ENCODE data around the gene DLGAP3. TPM values are rescaled to one million over a fixed set of nuclear protein-coding genes. Genes with fewer than 3 reads are reported as not detected.

Gene DLGAP3
- total and polyA plus RNA-seq, 5 donors from 2014 or later, result 0.11 to 1.2 (median 0.21) TPM

DNA sequence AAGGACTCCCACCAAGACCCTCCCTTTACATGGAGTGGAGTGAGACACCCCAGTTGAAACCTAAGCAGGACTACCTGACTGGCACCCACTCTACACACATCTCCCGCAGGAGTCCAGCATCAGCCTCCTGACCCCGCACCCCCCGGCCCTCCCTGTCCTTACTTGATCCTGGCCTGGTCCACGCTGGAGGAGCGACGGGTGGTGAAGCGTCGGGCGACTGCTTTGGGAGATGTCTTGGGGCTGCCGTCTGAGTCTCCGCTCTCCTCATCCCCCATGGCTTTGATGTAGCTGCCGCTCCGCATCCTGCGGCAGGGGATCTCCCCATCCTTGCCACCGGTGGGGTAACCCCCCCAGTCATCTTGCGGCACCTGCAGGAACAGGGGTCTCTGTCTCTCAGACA lies 29.5 kb downstream of the DLGAP3 start:
- H3K27me3 Mint-ChIP-seq, result peaks cover 5% of the 10 kb centered on the region
- no peak overlapping the region for H3K27ac Mint-ChIP-seq
- no peaks in the 10 kb centered on the region for H3K4me1 ChIP-seq (ENCODE audit: control insufficient read depth, insufficient read depth, low read length, poor library complexity, severe bottlenecking)
- no peak for DNase-seq
- no peak overlapping the region for H3K4me3 Mint-ChIP-seq
- H3K4me1 Mint-ChIP-seq, result no peaks in the 10 kb centered on the region
- H3K9me3 Mint-ChIP-seq, result peaks cover 0 to 5% (median 0%) of the 10 kb centered on the region in 7 donors
- no peaks in the 10 kb centered on the region for H3K36me3 ChIP-seq (ENCODE audit: control insufficient read depth, insufficient read depth, low read length)
- no peaks in the 10 kb centered on the region for H3K9me3 ChIP-seq (ENCODE audit: control insufficient read depth in 2 of 2, low read length in 2 of 2)
- H3K27me3 ChIP-seq (ENCODE audit: control insufficient read depth, insufficient read depth, low read length), result no peaks in the 10 kb centered on the region
- no peak for ATAC-seq (ENCODE audit: low read depth in 2 of 2)
- no peaks in the 10 kb centered on the region for H3K36me3 Mint-ChIP-seq
- H3K4me3 ChIP-seq (ENCODE audit: low read depth, low read length), result no peak overlapping the region
- no peak overlapping the region for H3K27ac ChIP-seq (ENCODE audit: insufficient read depth, low read length, poor library complexity, severe bottlenecking)

DNA sequence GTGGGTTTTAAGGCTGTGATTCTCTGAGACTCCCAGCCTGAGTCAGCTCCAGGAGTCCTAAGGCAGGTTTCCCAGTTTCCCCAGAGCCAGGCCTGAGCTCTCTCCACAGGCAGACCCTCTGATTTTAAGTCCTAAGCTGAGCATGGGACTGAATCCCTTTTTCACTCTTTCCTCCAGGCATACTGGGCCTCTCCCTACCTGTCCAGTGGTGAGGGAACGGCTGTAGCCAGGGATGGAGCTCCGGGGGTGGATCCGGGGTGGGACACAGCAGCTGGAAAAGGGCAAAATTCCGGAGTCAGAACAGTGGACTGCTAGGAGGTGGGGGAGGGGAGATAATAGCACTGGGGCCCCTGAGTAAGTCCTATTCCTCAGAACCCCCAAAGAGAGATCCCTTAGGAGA lies 30.0 kb downstream of the DLGAP3 start:
- H3K9me3 ChIP-seq (ENCODE audit: control insufficient read depth in 2 of 2, low read length in 2 of 2), result no peaks in the 10 kb centered on the region
- Mint-ChIP-seq H3K27me3 (peaks cover 5% of the 10 kb centered on the region), H3K4me1 (no peaks in the 10 kb centered on the region), H3K36me3 (no peaks in the 10 kb centered on the region), H3K27ac (no peak overlapping the region), H3K4me3 (no peak overlapping the region), H3K9me3 (peaks cover 0 to 5% (median 0%) of the 10 kb centered on the region in 7 donors)
- H3K4me3 ChIP-seq (ENCODE audit: low read depth, low read length), result no peak overlapping the region
- no peaks in the 10 kb centered on the region for H3K4me1 ChIP-seq (ENCODE audit: control insufficient read depth, insufficient read depth, low read length, poor library complexity, severe bottlenecking)
- ATAC-seq (ENCODE audit: low read depth in 2 of 2) (no peak), DNase-seq (no peak)
- H3K27ac ChIP-seq (ENCODE audit: insufficient read depth, low read length, poor library complexity, severe bottlenecking), result no peak overlapping the region
- no peaks in the 10 kb centered on the region for H3K27me3 ChIP-seq (ENCODE audit: control insufficient read depth, insufficient read depth, low read length)
- H3K36me3 ChIP-seq (ENCODE audit: control insufficient read depth, insufficient read depth, low read length), result no peaks in the 10 kb centered on the region

DNA sequence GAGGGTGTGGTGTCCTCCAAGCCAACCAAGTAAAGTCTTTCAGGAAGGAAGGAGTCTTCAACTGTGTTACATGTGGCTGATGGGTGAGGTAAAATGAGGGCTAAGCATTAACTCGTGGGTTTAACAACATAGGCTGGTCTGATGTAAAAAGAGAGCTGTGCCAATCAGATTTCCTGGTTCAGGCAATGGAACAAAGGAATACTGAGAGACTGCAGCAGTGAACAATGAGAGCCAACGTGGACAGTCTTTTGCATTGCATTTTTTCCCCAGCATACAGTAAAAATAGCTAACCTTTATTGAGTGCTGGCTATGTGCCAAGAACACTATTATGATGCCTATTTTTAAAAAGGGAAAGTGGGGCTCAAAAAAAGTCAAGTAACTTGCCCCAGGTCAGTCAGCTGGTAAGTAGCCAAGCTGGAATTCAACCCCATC lies 31.1 kb downstream of the DLGAP3 start:
- H3K27me3 ChIP-seq (ENCODE audit: control insufficient read depth, insufficient read depth, low read length), result no peaks in the 10 kb centered on the region
- H3K4me3 ChIP-seq (ENCODE audit: low read depth, low read length), result no peak overlapping the region
- H3K4me1 ChIP-seq (ENCODE audit: control insufficient read depth, insufficient read depth, low read length, poor library complexity, severe bottlenecking), result no peaks in the 10 kb centered on the region
- Mint-ChIP-seq H3K9me3 (peaks cover 0 to 5% (median 0%) of the 10 kb centered on the region in 7 donors), H3K27ac (no peak overlapping the region), H3K4me1 (no peaks in the 10 kb centered on the region), H3K27me3 (peaks cover 5% of the 10 kb centered on the region), H3K36me3 (no peaks in the 10 kb centered on the region), H3K4me3 (no peak overlapping the region)
- ATAC-seq (ENCODE audit: low read depth in 2 of 2) (no peak), DNase-seq (no peak)
- H3K36me3 ChIP-seq (ENCODE audit: control insufficient read depth, insufficient read depth, low read length), result no peaks in the 10 kb centered on the region
- H3K9me3 ChIP-seq (ENCODE audit: control insufficient read depth in 2 of 2, low read length in 2 of 2), result peaks cover 0 to 4% of the 10 kb centered on the region in 2 experiments
- no peak overlapping the region for H3K27ac ChIP-seq (ENCODE audit: insufficient read depth, low read length, poor library complexity, severe bottlenecking)

DNA sequence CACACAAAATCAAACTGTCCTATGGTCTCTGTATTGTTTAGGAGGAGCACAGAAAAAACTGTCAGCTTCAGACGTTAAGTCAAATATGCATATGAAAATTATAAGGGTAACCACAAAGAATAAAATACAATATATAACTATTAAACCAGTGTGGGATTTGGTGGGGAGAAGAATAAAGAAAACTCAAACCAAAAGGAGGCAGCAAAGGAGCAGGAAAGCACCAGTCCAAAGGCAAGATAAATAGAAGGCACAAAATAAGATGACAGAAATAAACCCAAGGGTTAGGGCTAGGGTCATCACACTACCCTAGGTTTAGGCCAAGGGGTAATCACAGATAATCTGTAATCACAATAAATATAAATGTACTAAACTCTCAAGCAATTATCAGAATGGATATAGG lies 32.8 kb downstream of the DLGAP3 start:
- Histone ChIP-seq H3K4me3 (ENCODE audit: low read depth, low read length) (no peak overlapping the region), H3K27me3 (ENCODE audit: control insufficient read depth, insufficient read depth, low read length) (peaks cover under 1% of the 10 kb centered on the region), H3K4me1 (ENCODE audit: control insufficient read depth, insufficient read depth, low read length, poor library complexity, severe bottlenecking) (no peaks in the 10 kb centered on the region), H3K27ac (ENCODE audit: insufficient read depth, low read length, poor library complexity, severe bottlenecking) (no peak overlapping the region), H3K36me3 (ENCODE audit: control insufficient read depth, insufficient read depth, low read length) (no peaks in the 10 kb centered on the region), H3K9me3 (ENCODE audit: control insufficient read depth in 2 of 2, low read length in 2 of 2) (peaks cover 10 to 17% of the 10 kb centered on the region in 2 experiments)
- ATAC-seq (ENCODE audit: low read depth in 2 of 2) (no peak), DNase-seq (no peak)
- H3K4me3 Mint-ChIP-seq, result no peak overlapping the region
- peaks cover 0 to 12% (median 6%) of the 10 kb centered on the region in 7 donors for H3K9me3 Mint-ChIP-seq
- peaks cover 6% of the 10 kb centered on the region for H3K27me3 Mint-ChIP-seq
- H3K4me1 Mint-ChIP-seq, result no peaks in the 10 kb centered on the region
- no peak overlapping the region for H3K27ac Mint-ChIP-seq
- H3K36me3 Mint-ChIP-seq, result no peaks in the 10 kb centered on the region

DNA sequence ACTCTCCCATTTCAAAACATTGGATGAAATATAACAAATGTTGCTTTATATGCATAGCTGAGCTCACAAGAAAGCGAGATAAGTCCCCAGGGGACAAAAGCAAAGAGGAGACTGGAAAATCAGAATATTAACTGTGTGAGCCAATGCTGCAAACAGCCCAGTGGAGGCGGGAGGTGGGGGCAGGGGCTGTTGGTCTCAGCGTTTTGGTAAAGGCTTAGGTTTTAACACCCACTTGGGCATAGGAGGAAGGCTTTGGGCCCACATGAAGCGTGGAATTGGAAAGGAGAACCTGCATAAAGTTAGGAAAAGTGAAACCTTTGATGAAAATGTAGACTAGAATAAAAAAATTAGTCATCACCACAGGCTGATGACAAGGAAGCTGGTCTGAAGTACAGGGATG lies 39.7 kb downstream of the DLGAP3 start:
- DNase-seq (no peak), ATAC-seq (ENCODE audit: low read depth in 2 of 2) (no peak)
- Mint-ChIP-seq H3K36me3 (no peaks in the 10 kb centered on the region), H3K27ac (no peak overlapping the region), H3K27me3 (peaks cover 50% of the 10 kb centered on the region), H3K4me1 (peaks cover 0 to 6% (median 2%) of the 10 kb centered on the region in 4 donors), H3K4me3 (no peak overlapping the region), H3K9me3 (peaks cover 0 to 14% (median 6%) of the 10 kb centered on the region in 7 donors)
- H3K9me3 ChIP-seq (ENCODE audit: control insufficient read depth in 2 of 2, low read length in 2 of 2), result peaks cover 17 to 20% of the 10 kb centered on the region in 2 experiments
- no peak overlapping the region for H3K4me3 ChIP-seq (ENCODE audit: low read depth, low read length)
- H3K27me3 ChIP-seq (ENCODE audit: control insufficient read depth, insufficient read depth, low read length), result peaks cover 30% of the 10 kb centered on the region
- no peaks in the 10 kb centered on the region for H3K36me3 ChIP-seq (ENCODE audit: control insufficient read depth, insufficient read depth, low read length)
- H3K4me1 ChIP-seq (ENCODE audit: control insufficient read depth, insufficient read depth, low read length, poor library complexity, severe bottlenecking), result peaks cover 13% of the 10 kb centered on the region
- H3K27ac ChIP-seq (ENCODE audit: insufficient read depth, low read length, poor library complexity, severe bottlenecking), result no peak overlapping the region

DNA sequence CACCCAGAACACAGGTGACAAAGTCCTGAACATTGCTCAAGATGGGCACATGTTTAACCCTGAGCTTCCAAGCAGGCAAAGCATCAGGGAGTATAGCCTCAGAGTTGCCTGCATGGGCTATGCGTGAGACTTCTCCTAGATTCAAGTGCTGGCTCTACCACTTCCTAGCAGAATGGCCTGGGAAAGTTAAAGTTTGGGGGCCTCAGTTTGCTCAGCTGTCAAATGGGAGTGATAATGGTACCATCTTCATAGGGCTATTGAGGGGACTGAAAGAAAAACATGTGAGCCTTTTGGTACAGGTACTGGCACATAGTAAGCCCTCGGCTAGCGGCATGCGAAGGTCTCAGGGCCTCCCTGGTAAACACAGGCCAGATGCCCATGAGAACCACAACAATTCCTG lies 41.9 kb downstream of the DLGAP3 start:
- no peak overlapping the region for H3K27ac Mint-ChIP-seq
- no peaks in the 10 kb centered on the region for H3K36me3 Mint-ChIP-seq
- peaks cover 0 to 9% (median 4%) of the 10 kb centered on the region in 4 donors for H3K4me1 Mint-ChIP-seq
- Histone ChIP-seq H3K4me1 (ENCODE audit: control insufficient read depth, insufficient read depth, low read length, poor library complexity, severe bottlenecking) (peaks cover 13% of the 10 kb centered on the region), H3K36me3 (ENCODE audit: control insufficient read depth, insufficient read depth, low read length) (no peaks in the 10 kb centered on the region), H3K27me3 (ENCODE audit: control insufficient read depth, insufficient read depth, low read length) (peaks cover 41% of the 10 kb centered on the region), H3K27ac (ENCODE audit: insufficient read depth, low read length, poor library complexity, severe bottlenecking) (no peak overlapping the region), H3K9me3 (ENCODE audit: control insufficient read depth in 2 of 2, low read length in 2 of 2) (peaks cover 12 to 15% of the 10 kb centered on the region in 2 experiments), H3K4me3 (ENCODE audit: low read depth, low read length) (no peak overlapping the region)
- DNase-seq, result no peak
- no peak for ATAC-seq (ENCODE audit: low read depth in 2 of 2)
- H3K4me3 Mint-ChIP-seq, result no peak overlapping the region
- peaks cover 2 to 10% (median 4%) of the 10 kb centered on the region in 7 donors for H3K9me3 Mint-ChIP-seq
- peaks cover 69% of the 10 kb centered on the region for H3K27me3 Mint-ChIP-seq

DNA sequence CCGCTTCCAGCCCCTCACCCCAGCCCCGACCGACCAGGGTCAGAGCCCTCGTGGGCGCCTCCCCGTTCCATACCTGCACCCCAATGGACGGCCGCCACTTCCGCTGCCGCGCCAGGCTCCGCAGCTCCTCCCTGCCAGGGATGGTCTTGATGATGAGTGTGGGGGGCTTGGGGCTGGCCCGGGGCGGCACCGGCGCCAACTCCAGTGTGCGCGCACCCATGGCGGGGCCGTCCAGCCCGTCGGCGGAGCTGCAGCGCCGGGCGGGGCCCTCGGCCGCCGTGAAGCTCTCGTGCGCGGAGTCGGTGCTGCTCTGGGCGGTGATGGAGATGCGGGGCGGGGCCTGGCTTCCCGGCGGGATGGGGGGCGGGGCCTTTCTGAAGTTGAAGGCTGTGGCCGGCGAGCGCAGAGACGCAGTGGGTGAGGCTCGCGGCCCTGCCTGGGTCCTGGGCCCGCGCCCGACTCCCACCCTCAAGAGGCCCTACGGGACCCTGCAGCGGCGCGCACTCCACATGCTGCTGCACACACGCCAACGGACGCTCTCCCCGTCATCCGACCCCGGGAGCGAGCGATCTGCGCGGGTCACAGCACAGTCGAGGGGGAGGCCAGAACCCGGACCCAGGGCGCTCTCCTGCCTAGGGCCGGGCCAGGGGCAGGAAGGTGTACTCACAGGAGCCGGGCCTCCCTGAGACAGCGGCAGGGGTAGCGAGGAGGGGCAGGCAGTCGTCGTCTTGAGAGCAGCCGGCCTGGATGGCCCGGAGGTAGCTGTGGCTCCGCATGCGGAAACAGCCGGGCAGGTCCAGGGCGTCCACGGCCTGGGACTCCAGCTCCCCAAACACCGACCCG lies 43.8 kb downstream of the DLGAP3 start:
- ATAC-seq (ENCODE audit: low read depth in 2 of 2) (peak; percentile 34 to 41), DNase-seq (peak in 2 of 3 donors; percentile 30 to 46)
- Mint-ChIP-seq H3K27me3 (peaks cover 67% of the 10 kb centered on the region), H3K36me3 (no peaks in the 10 kb centered on the region), H3K4me3 (peak overlapping the region in 3 of 4 donors; percentile 51 to 78 (median 53)), H3K27ac (no peak overlapping the region), H3K9me3 (peaks cover 0 to 4% (median 0%) of the 10 kb centered on the region in 7 donors), H3K4me1 (peaks cover 0 to 9% (median 4%) of the 10 kb centered on the region in 4 donors)
- Histone ChIP-seq H3K4me3 (ENCODE audit: low read depth, low read length) (no peak overlapping the region), H3K36me3 (ENCODE audit: control insufficient read depth, insufficient read depth, low read length) (no peaks in the 10 kb centered on the region), H3K9me3 (ENCODE audit: control insufficient read depth in 2 of 2, low read length in 2 of 2) (peaks cover 0 to 4% of the 10 kb centered on the region in 2 experiments), H3K4me1 (ENCODE audit: control insufficient read depth, insufficient read depth, low read length, poor library complexity, severe bottlenecking) (peaks cover 13% of the 10 kb centered on the region), H3K27me3 (ENCODE audit: control insufficient read depth, insufficient read depth, low read length) (peaks cover 37% of the 10 kb centered on the region), H3K27ac (ENCODE audit: insufficient read depth, low read length, poor library complexity, severe bottlenecking) (no peak overlapping the region)
